SK-N-SH (cell line): Measurements from ENCODE around the gene VEZF1.

Experiments
- CHD2 ChIP-seq: fragments of 150-350 bp; IDR thresholded peaks from 2 replicates; pipeline ENCODE4 v1.6.1; 2018; ENCODE audit warnings: low read length; ENCODE audit not compliant: partially characterized antibody
- EP300 ChIP-seq, 2 experiments: IDR thresholded peaks; 2 replicates each; pipeline versions ENCODE4 v1.4.0 to v1.6.1; 2012; ENCODE audit warnings: borderline replicate concordance in 1 of 2, low read depth in 1 of 2, low read length in 1 of 2
- FOXJ3 ChIP-seq: sonication (generic); formaldehyde crosslinking; IDR thresholded peaks from 2 replicates; pipeline ENCODE4 v1.5.1; 2020; ENCODE audit warnings: mild to moderate bottlenecking, missing genetic modification reagents
- MXI1 ChIP-seq: IDR thresholded peaks from 2 replicates; pipeline ENCODE4 v1.6.1; 2012; ENCODE audit warnings: mild to moderate bottlenecking, low read depth, low read length, improper control_type of control experiment
- NRF1 ChIP-seq: IDR thresholded peaks from 2 replicates; pipeline ENCODE4 v1.6.1; 2012; ENCODE audit warnings: low read depth, mild to moderate bottlenecking, low read length
- POLR2AphosphoS5 ChIP-seq: IDR thresholded peaks from 2 replicates; pipeline ENCODE4 v1.6.1; 2012; ENCODE audit warnings: low read depth, low read length
- SIN3A ChIP-seq: IDR thresholded peaks from 2 replicates; pipeline ENCODE4 v1.6.1; 2012; ENCODE audit warnings: low read depth, mild to moderate bottlenecking, low read length, moderate library complexity, borderline replicate concordance
- TAF1 ChIP-seq: IDR thresholded peaks from 2 replicates; pipeline ENCODE4 v1.6.1; 2012; ENCODE audit warnings: low read depth, mild to moderate bottlenecking, low read length, moderate library complexity, borderline replicate concordance
- TF ChIP-seq, protein P1 (sequence below): IDR thresholded peaks from 2 replicates; pipeline ENCODE4 v1.6.1; 2012; ENCODE audit warnings: mild to moderate bottlenecking, low read depth, low read length, moderate library complexity
- TF ChIP-seq, protein P2 (sequence below): fragments of 150-350 bp; IDR thresholded peaks from 2 replicates; pipeline ENCODE4 v1.6.1; 2017; ENCODE audit warnings: antibody characterized with exemption, low read length, low read depth, borderline replicate concordance
- TF ChIP-seq, protein P3 (sequence below): fragments of 200-600 bp; sonication (generic); IDR thresholded peaks from 2 replicates; pipeline ENCODE4 v1.6.1; 2017; ENCODE audit warnings: antibody characterized with exemption, mild to moderate bottlenecking, moderate library complexity

DNA sequence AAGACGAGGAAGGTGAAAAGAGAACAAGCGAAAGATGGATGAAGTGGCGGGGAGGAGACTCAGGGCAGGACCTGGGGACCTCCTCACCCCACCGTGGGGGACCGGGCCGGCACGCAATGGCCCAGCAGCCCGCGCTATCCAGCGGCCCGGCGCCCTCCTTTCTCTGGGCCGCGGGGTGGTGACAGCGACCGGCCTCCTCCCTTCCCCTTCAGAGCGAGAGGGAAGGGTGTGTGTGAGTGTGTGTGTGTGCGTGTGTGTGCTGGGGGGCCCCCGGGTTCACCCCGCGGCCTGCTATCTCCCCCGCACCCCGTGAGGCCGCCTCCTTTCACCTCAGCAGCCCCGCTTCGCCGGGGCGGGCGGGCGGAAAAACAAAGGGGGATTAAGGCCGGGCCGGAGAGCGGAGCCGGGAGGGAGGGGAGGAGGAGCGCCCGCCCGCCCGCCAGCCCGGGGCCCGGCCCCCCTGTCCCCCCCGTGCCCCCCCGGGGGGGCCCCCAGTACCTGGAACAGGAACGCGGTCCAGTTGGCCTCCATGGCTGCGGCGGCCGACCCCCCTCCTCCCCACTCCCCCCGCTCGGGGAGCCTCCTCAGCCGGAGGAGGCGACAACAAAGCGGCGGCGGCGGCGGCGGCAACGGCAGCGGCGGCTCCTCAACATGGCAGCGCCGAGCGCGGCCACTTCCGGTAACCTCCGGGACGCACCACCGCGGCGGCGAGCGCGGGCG lies at the start of gene VEZF1:
- TF ChIP-seq NRF1 (no peak), FOXJ3 (CRISPR knock-in tag) (no peak), MXI1 (peak; percentile 62; the same call in 1 of the 2 replicates), TAF1 (peak; percentile 49; the same call in 1 of the 2 replicates), POLR2AphosphoS5 (peak; percentile 49; the same call in 1 of the 2 replicates), SIN3A (peak; percentile 32; the same call in 1 of the 2 replicates), CHD2 (no peak), EP300 (IDR thresholded peaks at IDR 0.05; ENCODE audit: borderline replicate concordance in 1 of 2, low read depth in 1 of 2, low read length in 1 of 2) (no peak)
- TF ChIP-seq, protein P1, sequence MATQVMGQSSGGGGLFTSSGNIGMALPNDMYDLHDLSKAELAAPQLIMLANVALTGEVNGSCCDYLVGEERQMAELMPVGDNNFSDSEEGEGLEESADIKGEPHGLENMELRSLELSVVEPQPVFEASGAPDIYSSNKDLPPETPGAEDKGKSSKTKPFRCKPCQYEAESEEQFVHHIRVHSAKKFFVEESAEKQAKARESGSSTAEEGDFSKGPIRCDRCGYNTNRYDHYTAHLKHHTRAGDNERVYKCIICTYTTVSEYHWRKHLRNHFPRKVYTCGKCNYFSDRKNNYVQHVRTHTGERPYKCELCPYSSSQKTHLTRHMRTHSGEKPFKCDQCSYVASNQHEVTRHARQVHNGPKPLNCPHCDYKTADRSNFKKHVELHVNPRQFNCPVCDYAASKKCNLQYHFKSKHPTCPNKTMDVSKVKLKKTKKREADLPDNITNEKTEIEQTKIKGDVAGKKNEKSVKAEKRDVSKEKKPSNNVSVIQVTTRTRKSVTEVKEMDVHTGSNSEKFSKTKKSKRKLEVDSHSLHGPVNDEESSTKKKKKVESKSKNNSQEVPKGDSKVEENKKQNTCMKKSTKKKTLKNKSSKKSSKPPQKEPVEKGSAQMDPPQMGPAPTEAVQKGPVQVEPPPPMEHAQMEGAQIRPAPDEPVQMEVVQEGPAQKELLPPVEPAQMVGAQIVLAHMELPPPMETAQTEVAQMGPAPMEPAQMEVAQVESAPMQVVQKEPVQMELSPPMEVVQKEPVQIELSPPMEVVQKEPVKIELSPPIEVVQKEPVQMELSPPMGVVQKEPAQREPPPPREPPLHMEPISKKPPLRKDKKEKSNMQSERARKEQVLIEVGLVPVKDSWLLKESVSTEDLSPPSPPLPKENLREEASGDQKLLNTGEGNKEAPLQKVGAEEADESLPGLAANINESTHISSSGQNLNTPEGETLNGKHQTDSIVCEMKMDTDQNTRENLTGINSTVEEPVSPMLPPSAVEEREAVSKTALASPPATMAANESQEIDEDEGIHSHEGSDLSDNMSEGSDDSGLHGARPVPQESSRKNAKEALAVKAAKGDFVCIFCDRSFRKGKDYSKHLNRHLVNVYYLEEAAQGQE = 0 out of 2 replicates have a peak, but pooled peaks have one; percentile 20
- TF ChIP-seq, protein P2, sequence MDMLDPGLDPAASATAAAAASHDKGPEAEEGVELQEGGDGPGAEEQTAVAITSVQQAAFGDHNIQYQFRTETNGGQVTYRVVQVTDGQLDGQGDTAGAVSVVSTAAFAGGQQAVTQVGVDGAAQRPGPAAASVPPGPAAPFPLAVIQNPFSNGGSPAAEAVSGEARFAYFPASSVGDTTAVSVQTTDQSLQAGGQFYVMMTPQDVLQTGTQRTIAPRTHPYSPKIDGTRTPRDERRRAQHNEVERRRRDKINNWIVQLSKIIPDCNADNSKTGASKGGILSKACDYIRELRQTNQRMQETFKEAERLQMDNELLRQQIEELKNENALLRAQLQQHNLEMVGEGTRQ = no peak
- TF ChIP-seq, protein P3, sequence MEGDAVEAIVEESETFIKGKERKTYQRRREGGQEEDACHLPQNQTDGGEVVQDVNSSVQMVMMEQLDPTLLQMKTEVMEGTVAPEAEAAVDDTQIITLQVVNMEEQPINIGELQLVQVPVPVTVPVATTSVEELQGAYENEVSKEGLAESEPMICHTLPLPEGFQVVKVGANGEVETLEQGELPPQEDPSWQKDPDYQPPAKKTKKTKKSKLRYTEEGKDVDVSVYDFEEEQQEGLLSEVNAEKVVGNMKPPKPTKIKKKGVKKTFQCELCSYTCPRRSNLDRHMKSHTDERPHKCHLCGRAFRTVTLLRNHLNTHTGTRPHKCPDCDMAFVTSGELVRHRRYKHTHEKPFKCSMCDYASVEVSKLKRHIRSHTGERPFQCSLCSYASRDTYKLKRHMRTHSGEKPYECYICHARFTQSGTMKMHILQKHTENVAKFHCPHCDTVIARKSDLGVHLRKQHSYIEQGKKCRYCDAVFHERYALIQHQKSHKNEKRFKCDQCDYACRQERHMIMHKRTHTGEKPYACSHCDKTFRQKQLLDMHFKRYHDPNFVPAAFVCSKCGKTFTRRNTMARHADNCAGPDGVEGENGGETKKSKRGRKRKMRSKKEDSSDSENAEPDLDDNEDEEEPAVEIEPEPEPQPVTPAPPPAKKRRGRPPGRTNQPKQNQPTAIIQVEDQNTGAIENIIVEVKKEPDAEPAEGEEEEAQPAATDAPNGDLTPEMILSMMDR = no peak
